ENCODE results near the gene CCDC102A. TPM values are rescaled to one million over a fixed set of nuclear protein-coding genes. Genes with fewer than 3 reads are reported as not detected.

Gene CCDC102A
- total RNA-seq, 2 donors from 2014 or later: 22.5 to 26.8 TPM

GRCh38 chr16:57485091-57485915, 51.1 kb downstream of the CCDC102A start:
- Histone ChIP-seq H3K27ac (peak overlapping the region; percentile 68 to 71), H3K9me3 (no peaks in the 10 kb centered on the region), H3K27me3 (replicated peaks; ENCODE audit: insufficient read depth) (no peaks in the 10 kb centered on the region), H3K36me3 (no peaks in the 10 kb centered on the region), H3K4me1 (replicated peaks) (peaks cover 5% of the 10 kb centered on the region), H3K4me3 (peak overlapping the region; percentile 67 to 68)
- 60% methylated on average over 14 of the region's 14 CpGs for WGBS
- no peak for TF ChIP-seq POLR2AphosphoS5 (IDR thresholded peaks at IDR 0.05)
- no peak for TF ChIP-seq POLR2A (IDR thresholded peaks at IDR 0.05)
- TF ChIP-seq CTCF (IDR thresholded peaks at IDR 0.05): no peak
- no peak for DNase-seq (ENCODE audit: low spot score)
- intact Hi-C loops (cut with DNase I): no loop called here

- intact Hi-C loops (cut with DNase I): no loop called here
- H3K27me3 ChIP-seq (replicated peaks; ENCODE audit: insufficient read depth): no peaks in the 10 kb centered on the region
- H3K9me3 ChIP-seq: no peaks in the 10 kb centered on the region
- no peak overlapping the region for H3K4me3 ChIP-seq
- no peak overlapping the region for H3K27ac ChIP-seq
- TF ChIP-seq POLR2A (IDR thresholded peaks at IDR 0.05): no peak
- no peak for TF ChIP-seq CTCF (IDR thresholded peaks at IDR 0.05)
- no peak for TF ChIP-seq POLR2AphosphoS5 (IDR thresholded peaks at IDR 0.05)
- WGBS: 81% methylated on average over 8 of the region's 8 CpGs
- peaks cover 5% of the 10 kb centered on the region for H3K4me1 ChIP-seq (replicated peaks)
- no peaks in the 10 kb centered on the region for H3K36me3 ChIP-seq
- DNase-seq (ENCODE audit: low spot score): no peak
Measured at GRCh38 chr16:57484515-57485005, 51.8 kb downstream of the CCDC102A start.

- TF ChIP-seq CTCF (IDR thresholded peaks at IDR 0.05) (no peak), POLR2AphosphoS5 (IDR thresholded peaks at IDR 0.05) (peak; percentile 19)
- WGBS: 29% methylated on average over 19 of the region's 19 CpGs
- no peak overlapping the region for H3K27ac ChIP-seq
- H3K4me1 ChIP-seq (replicated peaks): peaks cover 5% of the 10 kb centered on the region
- intact Hi-C loops (cut with DNase I): no loop called here
- H3K4me3 ChIP-seq: no peak overlapping the region
- no peaks in the 10 kb centered on the region for H3K9me3 ChIP-seq
- H3K36me3 ChIP-seq: no peaks in the 10 kb centered on the region
- no peaks in the 10 kb centered on the region for H3K27me3 ChIP-seq (replicated peaks; ENCODE audit: insufficient read depth)
- peak; percentile 43 for DNase-seq (ENCODE audit: low spot score)
Measured at GRCh38 chr16:57483725-57484514, 52.5 kb downstream of the CCDC102A start.

GRCh38 chr16:57482845-57483545, 53.4 kb downstream of the CCDC102A start:
- intact Hi-C loops (cut with DNase I): no loop called here
- no peaks in the 10 kb centered on the region for H3K27me3 ChIP-seq (replicated peaks; ENCODE audit: insufficient read depth)
- DNase-seq (ENCODE audit: low spot score): no peak
- H3K4me1 ChIP-seq (replicated peaks): peaks cover 5% of the 10 kb centered on the region
- no peaks in the 10 kb centered on the region for H3K36me3 ChIP-seq
- H3K9me3 ChIP-seq: no peaks in the 10 kb centered on the region
- H3K27ac ChIP-seq: no peak overlapping the region
- H3K4me3 ChIP-seq: no peak overlapping the region
- TF ChIP-seq POLR2A (IDR thresholded peaks at IDR 0.05): no peak
- no peak for TF ChIP-seq CTCF (IDR thresholded peaks at IDR 0.05)
- TF ChIP-seq POLR2AphosphoS5 (IDR thresholded peaks at IDR 0.05): no peak
- 75% methylated on average over 14 of the region's 14 CpGs for WGBS
